Thyroid gland (tissue), 4 donors: ENCODE data around the gene IQSEC1. TPM values are rescaled to one million over a fixed set of nuclear protein-coding genes. Genes with fewer than 3 reads are reported as not detected.

Experiments used
- DNase-seq, 2 donors: peaks; one replicate each; pipeline ENCODE4 v3.0.0-alpha.2; 2019
- H3K27ac ChIP-seq, 3 donors: fragments of 200-600 bp; sonication (generic); 1 replicate in 2 of 3; 2 replicates in 1 of 3; pipeline ENCODE4 v1.5.1; 2016 to 2019; ENCODE audit warnings: mild to moderate bottlenecking in 1 of 3, moderate library complexity in 1 of 3
- H3K27me3 ChIP-seq: fragments of 200-600 bp; sonication (generic); one replicate; pipeline ENCODE4 v1.5.1; 2019
- H3K36me3 ChIP-seq, 2 donors: fragments of 200-600 bp; sonication (generic); one replicate each; pipeline ENCODE4 v1.5.1; 2016 to 2019
- H3K4me1 ChIP-seq, 2 donors: fragments of 200-600 bp; sonication (generic); one replicate each; pipeline ENCODE4 v1.5.1; 2017 to 2019
- H3K4me3 ChIP-seq, 3 donors: fragments of 200-600 bp; sonication (generic); replicated peaks in 1 of 3; 1 replicate in 2 of 3; 2 replicates in 1 of 3; pipeline ENCODE4 v1.5.1; 2016; ENCODE audit warnings: mild to moderate bottlenecking in 1 of 3
- H3K9me3 ChIP-seq: fragments of 200-600 bp; sonication (generic); one replicate; pipeline ENCODE4 v1.5.1; 2017
- POLR2A ChIP-seq, 2 donors: fragments of 450-650 bp; IDR thresholded peaks; one replicate each; pipeline ENCODE4 v1.6.1; 2017; ENCODE audit warnings: antibody characterized with exemption in 2 of 2, mild to moderate bottlenecking in 2 of 2, moderate library complexity in 1 of 2
- WGBS, 2 donors: methylation state at CpG; one replicate each; pipeline ENCODE4 v1.1.5; 2017; 5-methylcytosine and 5-hydroxymethylcytosine counted together
- intact Hi-C: fragments of 100-400 bp; cut with DNase I; formaldehyde crosslinking; loops from one replicate; pipeline ENCODE4 v1.15.1; 2023
- total RNA-seq, 4 donors: library from RNA; depleted of rRNA; stranded (reverse); fragments of >200 nt; gene quantifications; one replicate each; pipeline ENCODE4 v1.2.3, GENCODE V29; 2016
- TF ChIP-seq, protein P1 (sequence below), 6 experiments: fragments of 200-600 bp in 3 of 6; fragments of 450-650 bp in 3 of 6; sonication (generic) in 3 of 6; IDR thresholded peaks; one replicate each; pipeline ENCODE4 v1.5.1; 2016 to 2019; ENCODE audit warnings: antibody characterized with exemption in 6 of 6, mild to moderate bottlenecking in 2 of 6, inconsistent platforms in 1 of 6, moderate library complexity in 1 of 6

The IQSEC1 gene
- total RNA-seq, 4 donors from 2014 or later, result 37.1 to 48.3 (median 38.9) TPM

DNA sequence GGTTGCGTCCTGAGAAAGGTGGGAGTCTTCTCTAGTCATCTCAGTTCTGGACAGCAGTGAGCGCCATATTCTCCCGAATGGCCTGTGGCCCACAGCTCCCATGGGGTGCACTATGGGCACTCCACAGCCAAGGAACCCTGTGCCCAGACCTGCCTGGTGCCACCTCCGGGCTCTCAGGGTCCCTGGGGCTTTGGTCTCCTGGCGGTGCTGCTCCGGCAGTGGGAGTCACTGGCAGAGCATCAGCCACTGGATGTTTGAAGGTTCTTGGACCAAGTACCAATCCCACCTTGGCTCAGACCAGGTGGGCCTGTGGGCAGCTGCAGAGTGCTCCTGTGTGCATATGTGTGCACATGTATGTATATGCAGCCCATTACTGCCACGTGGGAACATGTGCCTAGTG is 163.5 kb downstream of the IQSEC1 start:
- H3K4me1 ChIP-seq, result no peaks in the 10 kb centered on the region
- 89 to 99% methylated on average over 2 to 7 of the region's 7 CpGs for WGBS, 2 donors
- DNase-seq, result no peak
- no peaks in the 10 kb centered on the region for H3K27me3 ChIP-seq
- H3K36me3 ChIP-seq, result peaks cover 33 to 63% of the 10 kb centered on the region in 2 donors
- no peak for TF ChIP-seq POLR2A (IDR thresholded peaks at IDR 0.05)
- TF ChIP-seq, protein P1, sequence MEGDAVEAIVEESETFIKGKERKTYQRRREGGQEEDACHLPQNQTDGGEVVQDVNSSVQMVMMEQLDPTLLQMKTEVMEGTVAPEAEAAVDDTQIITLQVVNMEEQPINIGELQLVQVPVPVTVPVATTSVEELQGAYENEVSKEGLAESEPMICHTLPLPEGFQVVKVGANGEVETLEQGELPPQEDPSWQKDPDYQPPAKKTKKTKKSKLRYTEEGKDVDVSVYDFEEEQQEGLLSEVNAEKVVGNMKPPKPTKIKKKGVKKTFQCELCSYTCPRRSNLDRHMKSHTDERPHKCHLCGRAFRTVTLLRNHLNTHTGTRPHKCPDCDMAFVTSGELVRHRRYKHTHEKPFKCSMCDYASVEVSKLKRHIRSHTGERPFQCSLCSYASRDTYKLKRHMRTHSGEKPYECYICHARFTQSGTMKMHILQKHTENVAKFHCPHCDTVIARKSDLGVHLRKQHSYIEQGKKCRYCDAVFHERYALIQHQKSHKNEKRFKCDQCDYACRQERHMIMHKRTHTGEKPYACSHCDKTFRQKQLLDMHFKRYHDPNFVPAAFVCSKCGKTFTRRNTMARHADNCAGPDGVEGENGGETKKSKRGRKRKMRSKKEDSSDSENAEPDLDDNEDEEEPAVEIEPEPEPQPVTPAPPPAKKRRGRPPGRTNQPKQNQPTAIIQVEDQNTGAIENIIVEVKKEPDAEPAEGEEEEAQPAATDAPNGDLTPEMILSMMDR (IDR thresholded peaks at IDR 0.05), result no peak
- H3K27ac ChIP-seq, result no peak overlapping the region
- no peaks in the 10 kb centered on the region for H3K9me3 ChIP-seq
- intact Hi-C loops, result no loop called here
- no peak overlapping the region for H3K4me3 ChIP-seq

DNA sequence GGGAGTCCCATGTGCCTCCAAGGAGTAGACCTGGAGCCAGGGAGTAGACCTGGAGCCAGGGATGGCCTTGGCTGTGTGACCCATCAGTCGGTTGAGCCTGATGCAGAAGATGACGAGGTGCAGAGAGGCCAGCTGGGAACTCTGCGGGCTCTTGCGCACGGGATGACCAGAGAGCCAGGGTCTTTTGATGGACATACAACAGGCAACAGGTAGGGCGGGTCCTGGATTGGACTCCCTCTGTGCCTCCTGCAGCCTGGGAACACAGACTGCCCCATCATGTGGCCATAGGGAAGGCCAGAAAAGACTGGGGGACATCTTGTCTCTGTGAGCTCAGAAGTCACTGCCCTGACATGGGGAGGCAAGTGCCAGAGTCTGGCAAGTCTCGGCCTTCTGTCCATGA is 164.4 kb downstream of the IQSEC1 start:
- WGBS, 2 donors, result 95 to 97% methylated on average over 6 to 7 of the region's 7 CpGs
- intact Hi-C loops, result no loop called here
- Histone ChIP-seq H3K36me3 (peaks cover 33 to 63% of the 10 kb centered on the region in 2 donors), H3K27ac (no peak overlapping the region), H3K9me3 (no peaks in the 10 kb centered on the region), H3K27me3 (no peaks in the 10 kb centered on the region), H3K4me1 (no peaks in the 10 kb centered on the region), H3K4me3 (no peak overlapping the region)
- TF ChIP-seq POLR2A (IDR thresholded peaks at IDR 0.05), result no peak
- TF ChIP-seq, protein P1 (IDR thresholded peaks at IDR 0.05), result no peak
- no peak for DNase-seq

DNA sequence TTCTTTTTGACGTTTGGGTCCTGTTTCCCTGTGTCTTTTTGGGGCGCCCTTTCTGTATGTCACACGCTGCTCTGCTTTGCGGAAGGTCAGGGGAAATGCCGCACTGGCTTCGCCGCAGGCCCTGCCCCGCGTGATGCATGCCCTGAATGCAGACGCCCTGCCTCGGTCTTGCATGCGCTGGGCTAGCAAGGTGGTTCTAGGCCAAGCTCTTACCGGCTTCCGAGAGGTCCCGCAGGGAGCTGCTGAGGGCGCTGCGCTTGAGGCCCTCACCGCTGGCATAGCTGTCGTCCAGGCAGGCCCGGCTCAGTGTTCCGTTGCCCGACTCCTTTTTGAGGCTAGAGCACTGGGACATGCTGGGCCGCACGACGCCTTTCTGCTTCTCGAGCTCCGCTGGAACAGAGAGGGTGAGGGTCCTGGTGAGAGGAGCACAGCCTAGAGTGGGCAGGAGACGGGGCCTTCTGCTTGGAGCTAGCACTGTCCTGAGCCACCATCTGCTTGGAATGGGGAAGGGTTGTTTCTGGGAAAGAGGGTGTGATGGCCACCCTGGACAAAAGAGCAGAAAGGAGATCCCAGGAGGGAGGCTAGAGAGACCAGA is 165.0 kb downstream of the IQSEC1 start:
- intact Hi-C loops, result no loop called here
- no peak overlapping the region for H3K27ac ChIP-seq
- TF ChIP-seq, protein P1 (IDR thresholded peaks at IDR 0.05), result no peak
- no peak for TF ChIP-seq POLR2A (IDR thresholded peaks at IDR 0.05)
- H3K4me1 ChIP-seq, result no peaks in the 10 kb centered on the region
- H3K36me3 ChIP-seq, result peaks cover 33 to 58% of the 10 kb centered on the region in 2 donors
- no peak overlapping the region for H3K4me3 ChIP-seq
- 96% methylated on average over 22 to 25 of the region's 28 CpGs for WGBS, 2 donors
- no peak for DNase-seq
- no peaks in the 10 kb centered on the region for H3K9me3 ChIP-seq
- no peaks in the 10 kb centered on the region for H3K27me3 ChIP-seq

DNA sequence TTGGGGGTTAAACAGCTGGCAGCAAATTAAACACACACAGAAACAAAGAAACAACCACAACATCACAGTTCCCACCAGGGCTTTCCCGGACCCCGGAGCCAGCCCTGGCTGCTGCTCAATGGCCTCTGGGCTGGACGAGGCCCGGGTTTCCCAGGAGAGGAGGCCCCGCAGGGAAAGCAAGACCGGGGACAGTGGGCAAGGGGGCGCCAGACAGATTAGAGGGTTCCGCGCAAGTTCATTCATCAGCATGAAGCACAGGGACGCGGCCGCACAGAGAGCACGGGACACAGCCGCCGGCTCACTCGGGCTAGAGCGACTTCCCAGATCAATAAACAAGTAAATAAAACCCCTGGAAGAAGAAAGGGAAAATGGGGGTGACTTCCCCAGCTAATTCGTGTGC is 165.5 kb downstream of the IQSEC1 start:
- intact Hi-C loops, result no loop called here
- H3K9me3 ChIP-seq, result no peaks in the 10 kb centered on the region
- no peak overlapping the region for H3K27ac ChIP-seq
- no peaks in the 10 kb centered on the region for H3K27me3 ChIP-seq
- H3K36me3 ChIP-seq, result peaks cover 33 to 53% of the 10 kb centered on the region in 2 donors
- TF ChIP-seq, protein P1 (IDR thresholded peaks at IDR 0.05), result no peak
- no peak for TF ChIP-seq POLR2A (IDR thresholded peaks at IDR 0.05)
- H3K4me1 ChIP-seq, result no peaks in the 10 kb centered on the region
- H3K4me3 ChIP-seq, result no peak overlapping the region
- no peak for DNase-seq
- 88 to 91% methylated on average over 18 of the region's 18 CpGs for WGBS, 2 donors

DNA sequence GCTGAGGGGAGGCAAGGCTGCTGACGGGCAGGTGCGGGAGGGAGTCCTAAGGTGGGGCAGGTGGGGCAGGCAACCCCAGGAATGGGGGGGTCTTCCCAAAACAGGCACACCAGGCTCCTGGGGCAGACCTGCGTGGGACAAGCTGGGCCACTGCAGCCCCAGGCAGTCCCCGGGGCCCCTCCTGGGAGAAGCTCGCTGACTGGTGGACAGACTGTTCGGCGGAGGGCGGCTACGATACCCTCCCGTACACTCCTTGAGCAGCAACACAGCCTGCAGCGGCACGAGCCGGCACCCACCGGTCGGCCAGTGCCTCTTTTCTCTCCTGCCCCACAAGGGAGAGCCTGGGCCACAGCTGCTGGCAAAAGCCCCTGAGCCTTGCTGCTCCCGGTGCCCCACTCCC is 165.9 kb downstream of the IQSEC1 start:
- no peak for DNase-seq
- Histone ChIP-seq H3K4me1 (no peaks in the 10 kb centered on the region), H3K9me3 (no peaks in the 10 kb centered on the region), H3K4me3 (no peak overlapping the region), H3K36me3 (peaks cover 33 to 52% of the 10 kb centered on the region in 2 donors), H3K27me3 (no peaks in the 10 kb centered on the region), H3K27ac (no peak overlapping the region)
- 90 to 94% methylated on average over 16 of the region's 16 CpGs for WGBS, 2 donors
- intact Hi-C loops, result no loop called here
- no peak for TF ChIP-seq POLR2A (IDR thresholded peaks at IDR 0.05)
- TF ChIP-seq, protein P1 (IDR thresholded peaks at IDR 0.05), result no peak
